Vagina (tissue), 2 donors: ENCODE results near the gene ATXN1.

Experiments used
- POLR2A ChIP-seq, 2 donors: fragments of 450-650 bp; IDR thresholded peaks; one replicate each; pipeline ENCODE4 v1.6.1; 2017; ENCODE audit warnings: antibody characterized with exemption in 2 of 2, mild to moderate bottlenecking in 2 of 2, moderate library complexity in 2 of 2
- TF ChIP-seq, protein P1 (sequence below), 3 experiments: fragments of 450-650 bp in 2 of 3; fragments of 200-600 bp in 1 of 3; sonication (generic) in 1 of 3; IDR thresholded peaks; one replicate each; pipeline ENCODE4 v1.5.1; 2017 to 2019; ENCODE audit warnings: antibody characterized with exemption in 3 of 3, mild to moderate bottlenecking in 2 of 3, moderate library complexity in 2 of 3

DNA sequence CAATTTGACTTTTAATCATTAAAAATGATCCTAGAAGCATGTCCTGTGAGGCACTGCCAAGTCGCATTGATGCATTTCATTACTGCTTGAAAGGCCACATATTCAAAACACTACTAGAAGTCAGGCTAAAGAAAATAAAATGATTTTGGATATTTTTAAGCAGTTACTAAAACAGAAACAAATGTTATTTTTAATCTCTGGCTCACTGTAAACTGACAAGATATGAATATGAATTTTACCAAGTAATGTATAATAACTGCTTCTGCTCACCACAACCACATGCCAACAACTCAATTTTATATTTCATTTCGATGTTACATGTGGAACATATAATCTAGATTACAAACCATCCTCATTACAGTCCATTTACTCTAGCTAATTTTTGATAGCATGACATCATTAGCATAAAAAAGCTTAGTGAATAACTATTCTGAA, 90.6 kb downstream of the ATXN1 start:
- no peak for TF ChIP-seq POLR2A (IDR thresholded peaks at IDR 0.05)
- TF ChIP-seq, protein P1, sequence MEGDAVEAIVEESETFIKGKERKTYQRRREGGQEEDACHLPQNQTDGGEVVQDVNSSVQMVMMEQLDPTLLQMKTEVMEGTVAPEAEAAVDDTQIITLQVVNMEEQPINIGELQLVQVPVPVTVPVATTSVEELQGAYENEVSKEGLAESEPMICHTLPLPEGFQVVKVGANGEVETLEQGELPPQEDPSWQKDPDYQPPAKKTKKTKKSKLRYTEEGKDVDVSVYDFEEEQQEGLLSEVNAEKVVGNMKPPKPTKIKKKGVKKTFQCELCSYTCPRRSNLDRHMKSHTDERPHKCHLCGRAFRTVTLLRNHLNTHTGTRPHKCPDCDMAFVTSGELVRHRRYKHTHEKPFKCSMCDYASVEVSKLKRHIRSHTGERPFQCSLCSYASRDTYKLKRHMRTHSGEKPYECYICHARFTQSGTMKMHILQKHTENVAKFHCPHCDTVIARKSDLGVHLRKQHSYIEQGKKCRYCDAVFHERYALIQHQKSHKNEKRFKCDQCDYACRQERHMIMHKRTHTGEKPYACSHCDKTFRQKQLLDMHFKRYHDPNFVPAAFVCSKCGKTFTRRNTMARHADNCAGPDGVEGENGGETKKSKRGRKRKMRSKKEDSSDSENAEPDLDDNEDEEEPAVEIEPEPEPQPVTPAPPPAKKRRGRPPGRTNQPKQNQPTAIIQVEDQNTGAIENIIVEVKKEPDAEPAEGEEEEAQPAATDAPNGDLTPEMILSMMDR (IDR thresholded peaks at IDR 0.05): no peak
